VCaP (cell line): Measurements from ENCODE around the gene ARPC4.
"Not testable (repeated sequence)": the region's sequence is repeated elsewhere in the genome, so short reads cannot be mapped to it uniquely, and the experiment has no call there.

Experiments used
- H3K27ac ChIP-seq: fragments of 450-650 bp; 2 replicates; pipeline ENCODE4 v1.5.1; 2017
- CTCF ChIP-seq: fragments of 450-650 bp; conservative IDR thresholded peaks from 2 replicates; pipeline ENCODE4 v1.5.1; 2017; ENCODE audit warnings: mild to moderate bottlenecking, moderate library complexity

Gene ARPC4

GRCh38 chr3:9841015-9841414, 48.1 kb downstream of the ARPC4 start:
- no peak overlapping the region for H3K27ac ChIP-seq
- no peak for TF ChIP-seq CTCF

GRCh38 chr3:9843715-9844438, 51.0 kb downstream of the ARPC4 start, which contains the start of gene RPUSD3:
Gene RPUSD3, minus strand, starts transcription at chr3:9844008. Its CDS starts 18 bp downstream, at chr3:9843990.
- TF ChIP-seq CTCF = no peak
- H3K27ac ChIP-seq = peak within 1 kb of the TSS; percentile 96

GRCh38 chr3:9846231-9846630, 53.3 kb downstream of the ARPC4 start:
- H3K27ac ChIP-seq = no peak overlapping the region
- TF ChIP-seq CTCF = no peak

- TF ChIP-seq CTCF = no peak
- no peak overlapping the region for H3K27ac ChIP-seq
These were observed 54.1 kb downstream of the ARPC4 start for GRCh38 chr3:9846931-9847488.

- H3K27ac ChIP-seq = not testable (repeated sequence)
These were observed 55.0 kb downstream of the ARPC4 start for GRCh38 chr3:9847870-9848269.

- H3K27ac ChIP-seq = not testable (repeated sequence)
- peak; percentile 83 for TF ChIP-seq CTCF
These were observed 56.0 kb downstream of the ARPC4 start for GRCh38 chr3:9848860-9849259.

- H3K27ac ChIP-seq = not testable (repeated sequence)
These were observed 58.5 kb downstream of the ARPC4 start for GRCh38 chr3:9851383-9851782.

- H3K27ac ChIP-seq = not testable (repeated sequence)
These were observed 59.0 kb downstream of the ARPC4 start for GRCh38 chr3:9851926-9852325.

GRCh38 chr3:9852528-9852927, 59.6 kb downstream of the ARPC4 start:
- no peak overlapping the region for H3K27ac ChIP-seq
- no peak for TF ChIP-seq CTCF

- H3K27ac ChIP-seq = not testable (repeated sequence)
These were observed 61.5 kb downstream of the ARPC4 start for GRCh38 chr3:9854291-9854940.
